Measurements from ENCODE around the gene OR1F1. TPM values are rescaled to one million over a fixed set of nuclear protein-coding genes. Genes with fewer than 3 reads are reported as not detected.

OR1F1 gene
- total and polyA plus RNA-seq, 9 of the 15 experiments (the other 6 are each of a cell fraction or from before 2014, with no cell fraction given): 0.15 to 0.61 (median 0.35) TPM; not detected in 3

GRCh38 chr16:3180445-3180878 lies 7.5 kb upstream of the OR1F1 start (continued):
- TF ChIP-seq ZBTB11 (CRISPR knock-in tag; IDR thresholded peaks at IDR 0.05) (no peak), GABPA (tag; conservative IDR thresholded peaks at IDR 0.05; ENCODE audit: low read depth) (no peak), PHB2 (IDR thresholded peaks at IDR 0.05; ENCODE audit: low read depth) (no peak), PRMT5 (CRISPR knock-in tag; IDR thresholded peaks at IDR 0.05) (no peak), XRCC5 (IDR thresholded peaks at IDR 0.05; ENCODE audit: low read depth, low read length) (peak; percentile 67), TOE1 (IDR thresholded peaks at IDR 0.05; ENCODE audit: borderline replicate concordance) (no peak), TOE1 (CRISPR knock-in tag; IDR thresholded peaks at IDR 0.05; ENCODE audit: borderline replicate concordance, low read depth) (no peak), SNIP1 (IDR thresholded peaks at IDR 0.05; ENCODE audit: low read depth) (no peak), ZBTB17 (CRISPR knock-in tag; IDR thresholded peaks at IDR 0.05) (no peak), BCL6 (CRISPR knock-in tag; IDR thresholded peaks at IDR 0.05) (no peak), U2AF2 (optimal IDR thresholded peaks at IDR 0.05; ENCODE audit: low read depth, low read length) (no peak), SMAD3 (CRISPR knock-in tag; conservative IDR thresholded peaks at IDR 0.05) (no peak), ZNF408 (CRISPR knock-in tag; IDR thresholded peaks at IDR 0.05; ENCODE audit: low read depth) (no peak), YBX1 (IDR thresholded peaks at IDR 0.05) (no peak)
- TF ChIP-seq, protein P1, sequence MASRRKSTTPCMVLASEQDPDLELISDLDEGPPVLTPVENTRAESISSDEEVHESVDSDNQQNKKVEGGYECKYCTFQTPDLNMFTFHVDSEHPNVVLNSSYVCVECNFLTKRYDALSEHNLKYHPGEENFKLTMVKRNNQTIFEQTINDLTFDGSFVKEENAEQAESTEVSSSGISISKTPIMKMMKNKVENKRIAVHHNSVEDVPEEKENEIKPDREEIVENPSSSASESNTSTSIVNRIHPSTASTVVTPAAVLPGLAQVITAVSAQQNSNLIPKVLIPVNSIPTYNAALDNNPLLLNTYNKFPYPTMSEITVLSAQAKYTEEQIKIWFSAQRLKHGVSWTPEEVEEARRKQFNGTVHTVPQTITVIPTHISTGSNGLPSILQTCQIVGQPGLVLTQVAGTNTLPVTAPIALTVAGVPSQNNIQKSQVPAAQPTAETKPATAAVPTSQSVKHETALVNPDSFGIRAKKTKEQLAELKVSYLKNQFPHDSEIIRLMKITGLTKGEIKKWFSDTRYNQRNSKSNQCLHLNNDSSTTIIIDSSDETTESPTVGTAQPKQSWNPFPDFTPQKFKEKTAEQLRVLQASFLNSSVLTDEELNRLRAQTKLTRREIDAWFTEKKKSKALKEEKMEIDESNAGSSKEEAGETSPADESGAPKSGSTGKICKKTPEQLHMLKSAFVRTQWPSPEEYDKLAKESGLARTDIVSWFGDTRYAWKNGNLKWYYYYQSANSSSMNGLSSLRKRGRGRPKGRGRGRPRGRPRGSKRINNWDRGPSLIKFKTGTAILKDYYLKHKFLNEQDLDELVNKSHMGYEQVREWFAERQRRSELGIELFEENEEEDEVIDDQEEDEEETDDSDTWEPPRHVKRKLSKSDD (conservative IDR thresholded peaks at IDR 0.05; ENCODE audit: low read length): no peak
- TF ChIP-seq, protein P2, sequence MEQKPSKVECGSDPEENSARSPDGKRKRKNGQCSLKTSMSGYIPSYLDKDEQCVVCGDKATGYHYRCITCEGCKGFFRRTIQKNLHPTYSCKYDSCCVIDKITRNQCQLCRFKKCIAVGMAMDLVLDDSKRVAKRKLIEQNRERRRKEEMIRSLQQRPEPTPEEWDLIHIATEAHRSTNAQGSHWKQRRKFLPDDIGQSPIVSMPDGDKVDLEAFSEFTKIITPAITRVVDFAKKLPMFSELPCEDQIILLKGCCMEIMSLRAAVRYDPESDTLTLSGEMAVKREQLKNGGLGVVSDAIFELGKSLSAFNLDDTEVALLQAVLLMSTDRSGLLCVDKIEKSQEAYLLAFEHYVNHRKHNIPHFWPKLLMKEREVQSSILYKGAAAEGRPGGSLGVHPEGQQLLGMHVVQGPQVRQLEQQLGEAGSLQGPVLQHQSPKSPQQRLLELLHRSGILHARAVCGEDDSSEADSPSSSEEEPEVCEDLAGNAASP (IDR thresholded peaks at IDR 0.05): no peak
- TF ChIP-seq, protein P3, sequence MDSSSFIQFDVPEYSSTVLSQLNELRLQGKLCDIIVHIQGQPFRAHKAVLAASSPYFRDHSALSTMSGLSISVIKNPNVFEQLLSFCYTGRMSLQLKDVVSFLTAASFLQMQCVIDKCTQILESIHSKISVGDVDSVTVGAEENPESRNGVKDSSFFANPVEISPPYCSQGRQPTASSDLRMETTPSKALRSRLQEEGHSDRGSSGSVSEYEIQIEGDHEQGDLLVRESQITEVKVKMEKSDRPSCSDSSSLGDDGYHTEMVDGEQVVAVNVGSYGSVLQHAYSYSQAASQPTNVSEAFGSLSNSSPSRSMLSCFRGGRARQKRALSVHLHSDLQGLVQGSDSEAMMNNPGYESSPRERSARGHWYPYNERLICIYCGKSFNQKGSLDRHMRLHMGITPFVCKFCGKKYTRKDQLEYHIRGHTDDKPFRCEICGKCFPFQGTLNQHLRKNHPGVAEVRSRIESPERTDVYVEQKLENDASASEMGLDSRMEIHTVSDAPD (CRISPR knock-in tag; IDR thresholded peaks at IDR 0.05): no peak
